Activated CD4-positive, alpha-beta T cell treated with anti-CD3 and anti-CD28 coated beads for 1 hour (primary cell): ENCODE data around the gene AGAP3.

ENCODE experiments used
- DNase-seq: peaks from one replicate; pipeline ENCODE4 v3.0.0-alpha.2; 2020

The AGAP3 gene

DNA sequence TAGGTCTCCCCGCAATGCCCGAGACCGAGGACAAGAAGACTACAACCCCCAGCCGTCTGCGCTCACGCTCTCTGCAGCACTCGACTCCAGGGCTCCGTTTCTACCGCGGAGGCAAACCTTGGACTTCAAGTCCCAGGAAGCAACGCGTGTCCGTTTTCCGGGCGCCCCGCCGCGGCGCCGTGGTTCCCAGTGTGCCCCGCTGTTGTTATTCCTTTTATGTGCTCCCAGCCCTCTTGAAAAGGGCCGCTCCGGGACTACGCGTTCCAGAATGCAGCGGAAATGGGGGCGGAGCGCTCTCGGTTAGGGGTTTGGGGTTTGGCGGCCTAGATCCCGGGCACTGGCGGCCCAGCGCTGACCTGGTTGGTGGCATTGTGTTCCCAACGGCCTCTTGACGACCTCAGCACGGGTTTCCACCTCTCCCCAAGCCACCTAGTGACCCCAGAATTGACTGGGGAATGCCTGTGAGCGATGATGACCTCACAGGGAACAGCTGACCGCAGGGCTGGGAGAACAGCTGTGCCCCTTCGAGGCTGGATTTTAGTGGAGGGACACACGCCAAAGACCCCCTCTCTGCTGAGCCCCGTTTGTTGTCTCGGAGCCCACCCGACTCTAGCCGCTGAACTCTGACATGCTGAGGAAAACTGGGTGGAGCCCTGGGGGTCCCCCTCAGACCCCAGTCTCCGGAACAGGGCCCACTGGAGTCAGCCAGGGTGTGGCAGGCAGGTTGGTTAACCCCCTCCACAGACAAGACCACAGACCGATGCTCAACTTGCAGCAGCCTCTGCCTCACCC lies 28.1 kb upstream of the AGAP3 start:
- DNase-seq, result peak; percentile 95

DNA sequence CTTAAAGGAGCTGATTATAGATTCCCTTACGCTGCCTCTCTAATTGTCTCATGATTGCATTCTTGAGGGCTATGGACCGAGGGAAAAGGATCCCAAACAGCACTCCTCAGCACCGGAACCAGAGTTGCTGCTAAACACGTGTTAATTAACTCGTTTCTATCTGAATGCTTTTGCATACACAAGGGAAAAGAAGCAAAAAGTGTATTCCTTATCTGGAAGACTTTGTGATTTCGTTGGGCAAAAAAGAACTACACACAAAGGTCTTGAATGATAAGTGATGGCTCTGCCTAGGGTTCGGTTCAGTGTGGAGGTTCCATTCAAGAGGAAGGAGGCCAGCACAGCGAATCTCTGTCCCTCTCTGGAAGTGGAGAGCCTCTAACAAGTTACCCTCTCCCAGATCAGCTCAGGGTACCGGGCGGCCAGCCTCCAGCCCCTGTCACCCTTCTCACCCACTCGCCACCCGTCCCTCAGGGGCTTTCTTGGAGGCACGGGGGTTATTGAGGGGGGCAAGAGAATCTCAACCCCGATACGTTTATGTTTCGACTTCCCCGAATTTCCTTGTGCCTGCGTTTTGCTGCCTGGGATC lies 27.4 kb upstream of the AGAP3 start:
- no peak for DNase-seq

DNA sequence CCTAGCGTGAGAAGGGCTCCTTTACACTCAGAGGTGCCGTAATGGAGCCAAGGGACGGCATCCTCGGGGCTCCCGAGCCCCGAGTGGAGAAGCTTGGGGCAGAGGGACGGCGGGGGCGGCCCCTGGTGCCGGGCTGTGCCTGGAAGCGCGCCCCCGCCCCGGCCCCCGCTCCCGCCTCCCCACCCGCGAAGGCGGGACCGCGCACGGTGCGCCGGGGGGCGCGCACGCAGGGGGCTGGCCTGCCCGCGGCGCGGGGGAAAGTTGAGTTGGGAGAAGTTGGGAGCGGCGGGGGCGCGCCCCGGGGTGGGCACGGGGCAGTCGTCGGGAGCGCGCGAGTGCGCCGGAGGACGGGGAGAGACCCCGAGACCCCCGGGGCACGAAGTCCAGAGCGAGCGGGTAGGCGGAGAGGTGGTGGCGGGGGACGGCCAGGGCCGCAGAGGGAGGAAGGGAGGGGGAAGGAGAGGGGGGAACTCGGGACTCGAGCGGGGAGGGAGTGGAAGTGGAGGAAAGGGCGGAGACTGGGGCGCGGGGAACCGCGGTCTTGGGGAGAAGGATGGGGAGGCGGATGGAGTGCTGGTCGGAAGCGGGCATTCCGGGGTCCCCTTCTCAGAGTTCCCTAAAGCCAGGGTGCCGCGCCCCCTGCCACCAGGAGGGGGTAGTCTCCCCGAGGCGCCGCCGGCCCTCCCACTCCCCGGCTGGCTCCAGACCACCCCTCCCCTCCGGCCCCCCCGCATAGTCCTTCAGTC lies 26.7 kb upstream of the AGAP3 start, which contains the start of gene SLC4A2:
TSS of gene SLC4A2 (plus strand) at position 223 of the 746 bp plus-strand sequence. CDS start 2,399 bp downstream, outside the sequence.
- peak; percentile 58 for DNase-seq

DNA sequence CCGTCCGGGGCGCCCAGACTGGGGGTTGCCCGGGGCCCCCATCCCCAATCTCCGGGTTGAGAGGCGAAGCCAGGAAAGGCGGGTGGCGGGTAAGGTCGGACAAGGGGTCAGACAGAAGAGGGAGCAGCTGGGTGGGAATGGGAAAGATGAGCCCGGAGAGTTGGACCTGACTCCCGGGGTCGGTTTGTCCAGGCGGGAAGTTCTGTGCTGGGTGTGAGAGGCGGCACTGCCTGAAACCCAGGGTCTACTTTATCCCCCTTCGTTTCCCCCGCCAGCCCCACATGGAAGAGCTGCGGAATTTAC lies 26.2 kb upstream of the AGAP3 start:
- DNase-seq, result no peak

DNA sequence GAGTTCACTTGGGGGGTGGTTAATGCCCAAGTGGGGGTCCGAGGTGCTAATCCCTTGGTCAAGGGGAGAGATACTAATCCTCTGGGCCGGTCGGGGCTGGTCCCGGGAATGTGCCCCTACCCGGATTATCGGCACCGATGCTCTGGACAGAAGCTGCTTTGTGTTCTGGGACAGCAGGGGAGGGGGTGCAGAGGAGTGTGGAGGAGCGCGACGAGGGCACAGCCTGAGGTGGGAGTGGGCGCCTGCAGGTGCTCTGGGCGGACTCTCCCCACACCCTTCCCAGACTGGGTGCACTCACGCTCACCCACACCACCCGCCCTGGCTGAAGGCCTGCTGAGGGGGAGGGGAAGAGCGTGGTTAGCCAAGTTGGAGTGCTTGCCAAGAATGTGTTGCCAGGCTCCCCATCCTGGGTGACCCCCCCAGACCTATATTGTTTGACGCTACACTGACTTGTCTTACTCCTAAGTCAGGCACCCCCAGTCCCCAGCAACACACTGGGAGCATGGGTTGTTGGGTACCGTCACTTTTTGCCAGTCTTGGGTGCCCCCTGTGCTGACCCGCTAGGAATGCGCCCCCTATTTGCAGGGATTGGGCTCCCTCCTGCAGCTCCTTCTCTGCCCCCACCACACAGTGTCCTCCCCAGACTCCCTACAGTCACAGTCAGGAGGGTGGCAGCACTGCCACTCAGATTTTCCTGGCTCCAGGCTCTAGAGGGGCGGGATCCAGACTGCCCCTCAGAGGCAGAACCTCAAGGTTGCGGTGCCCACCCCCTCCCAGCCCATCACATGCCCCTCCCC lies 25.7 kb upstream of the AGAP3 start:
- DNase-seq, result no peak

DNA sequence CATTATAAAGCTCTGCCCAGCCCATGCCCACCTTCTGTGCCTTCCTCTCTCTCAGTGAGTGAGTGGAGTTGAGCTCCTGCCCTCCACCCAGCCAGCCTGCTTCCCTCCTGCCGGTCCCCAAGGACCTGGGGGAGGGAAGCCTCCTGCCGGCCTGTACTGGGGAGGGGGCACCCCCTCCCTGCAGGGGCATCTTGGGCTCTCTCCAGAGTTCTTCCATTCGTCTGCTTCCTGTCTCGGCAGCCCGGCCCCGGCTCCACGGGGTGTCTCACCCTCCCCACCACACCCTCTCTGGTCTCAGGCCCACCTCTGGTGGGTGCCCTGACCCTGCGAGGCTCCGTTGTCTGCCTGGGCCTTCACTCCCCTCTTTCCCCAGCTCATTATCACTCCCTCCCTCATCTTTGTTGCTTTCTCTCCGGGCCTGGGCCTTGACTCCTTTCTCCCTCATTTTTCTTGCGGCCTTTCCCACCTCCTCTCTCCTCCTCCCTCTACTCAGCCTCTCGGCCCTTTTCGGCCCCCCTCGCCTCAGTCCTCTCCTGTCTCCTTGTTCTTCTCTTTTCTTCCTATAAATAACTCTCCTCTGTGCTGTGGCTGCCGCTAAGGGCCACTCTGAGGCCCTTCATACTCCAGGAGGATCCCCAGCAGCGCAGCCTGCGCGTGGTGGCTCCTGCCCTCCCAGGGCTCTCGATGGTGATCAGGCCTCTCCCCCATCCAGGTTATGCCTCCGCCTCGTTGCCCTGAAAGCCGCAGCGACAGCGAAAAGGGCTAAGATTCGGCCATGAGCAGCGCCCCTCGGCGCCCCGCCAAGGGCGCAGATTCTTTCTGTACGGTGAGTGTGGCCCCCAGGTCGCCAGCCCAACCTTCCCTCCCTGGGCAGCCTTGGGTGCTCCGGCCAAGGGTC lies 24.8 kb upstream of the AGAP3 start:
- no peak for DNase-seq

DNA sequence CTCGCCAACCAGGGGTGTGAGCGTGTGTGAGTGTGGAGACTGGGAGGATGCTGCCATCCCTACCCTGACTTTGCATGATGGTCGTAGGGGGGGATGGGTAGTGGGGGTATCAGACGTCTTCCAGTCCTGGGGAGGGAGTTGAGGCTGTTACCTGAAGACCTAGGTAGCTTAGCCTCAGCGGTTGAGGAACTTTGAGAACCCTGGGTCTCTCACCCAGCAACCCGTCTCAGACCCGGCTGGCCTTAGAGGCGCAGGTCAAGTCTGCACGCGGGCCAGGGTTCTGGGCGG lies 24.2 kb upstream of the AGAP3 start:
- DNase-seq, result no peak

DNA sequence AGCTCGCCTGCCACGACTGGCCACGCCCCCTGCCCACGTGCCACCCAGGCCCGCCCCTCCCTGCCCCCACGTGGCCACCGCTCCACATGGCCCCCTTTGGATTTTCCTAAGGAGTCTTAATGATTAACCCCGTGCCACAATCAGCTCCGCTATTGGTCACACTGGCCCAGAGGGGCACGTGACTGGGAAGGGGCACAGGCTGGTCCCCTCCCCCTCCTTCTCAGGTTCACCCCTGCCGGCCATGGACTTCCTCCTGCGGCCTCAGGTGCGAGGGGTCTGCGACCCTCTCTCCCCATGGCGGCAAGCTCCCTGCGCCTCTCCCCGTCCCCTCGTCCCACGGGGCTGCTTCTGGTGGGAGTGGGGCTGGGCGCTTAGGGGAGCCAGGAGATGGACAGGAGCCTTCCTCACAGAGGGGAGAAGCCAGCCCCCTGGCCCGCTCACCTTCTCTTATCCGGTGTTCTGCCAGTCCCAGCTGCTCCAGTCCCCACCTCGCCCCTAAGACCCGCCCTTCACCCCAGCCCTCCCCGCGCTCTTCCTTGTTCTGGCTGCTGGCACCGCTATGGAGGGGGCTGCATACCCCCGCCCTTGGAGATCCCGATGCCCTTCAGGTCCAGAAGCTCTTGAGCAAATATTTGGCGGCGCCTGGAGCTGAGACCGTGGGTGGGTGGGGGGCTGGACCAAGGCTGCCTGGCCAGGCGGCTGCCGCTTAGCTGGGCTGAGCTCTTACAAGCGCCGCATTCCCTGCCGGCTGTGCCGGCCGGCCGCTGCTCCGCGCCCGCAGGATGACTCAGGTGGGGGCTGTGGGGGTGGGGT lies 23.7 kb upstream of the AGAP3 start:
- no peak for DNase-seq

DNA sequence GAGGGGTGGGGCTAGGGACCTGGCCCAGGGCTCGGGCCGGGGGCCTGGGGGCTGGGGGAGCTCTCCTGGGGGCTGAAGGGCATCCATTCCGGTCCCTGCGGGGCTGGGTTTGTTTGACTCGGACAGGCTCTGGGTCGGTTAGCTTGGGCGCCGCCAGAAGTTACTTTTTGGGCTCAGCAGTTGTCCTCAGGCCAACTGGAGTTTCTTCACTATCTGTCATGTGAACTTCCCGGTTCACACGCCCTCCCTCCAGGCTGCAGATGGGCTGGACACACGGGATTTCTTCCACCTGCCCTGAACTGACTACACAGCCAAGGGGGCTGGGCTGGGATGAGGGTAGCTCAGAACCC lies 23.1 kb upstream of the AGAP3 start:
- no peak for DNase-seq

DNA sequence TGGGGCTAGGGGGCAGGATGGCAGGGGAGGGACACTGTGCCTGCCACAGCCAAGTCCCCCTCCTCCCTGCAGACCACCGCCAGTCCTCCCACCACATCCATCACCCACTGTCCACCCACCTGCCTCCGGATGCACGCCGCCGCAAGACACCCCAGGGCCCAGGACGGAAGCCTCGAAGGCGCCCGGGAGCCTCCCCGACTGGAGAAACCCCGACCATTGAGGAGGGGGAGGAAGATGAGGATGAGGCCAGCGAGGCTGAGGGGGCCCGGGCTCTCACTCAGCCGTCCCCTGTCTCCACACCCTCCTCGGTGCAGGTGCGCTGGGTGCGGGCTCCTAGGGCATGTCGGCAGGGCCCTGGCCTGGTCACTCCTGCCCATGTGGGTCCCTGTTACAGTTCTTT lies 21.8 kb upstream of the AGAP3 start:
- no peak for DNase-seq

DNA sequence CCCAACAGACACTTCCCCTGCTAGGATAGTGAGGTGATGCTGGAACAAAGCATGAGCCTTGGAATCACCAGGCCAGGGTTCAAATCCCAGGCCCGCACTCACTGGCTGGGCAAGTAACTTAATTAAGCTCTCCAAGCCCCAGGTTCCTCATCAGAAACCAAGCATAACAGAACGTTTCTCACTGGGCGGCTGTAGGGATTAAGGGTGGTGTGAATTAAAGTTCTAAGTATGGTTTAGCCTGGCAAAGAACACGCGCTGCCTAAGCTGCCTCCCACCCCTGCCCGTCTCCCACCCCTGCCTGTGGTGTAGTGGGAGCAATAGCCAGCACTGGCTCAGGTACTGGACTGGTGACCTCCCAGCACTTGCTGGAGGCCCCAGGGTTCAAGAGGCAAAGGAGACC lies 21.3 kb upstream of the AGAP3 start:
- no peak for DNase-seq

DNA sequence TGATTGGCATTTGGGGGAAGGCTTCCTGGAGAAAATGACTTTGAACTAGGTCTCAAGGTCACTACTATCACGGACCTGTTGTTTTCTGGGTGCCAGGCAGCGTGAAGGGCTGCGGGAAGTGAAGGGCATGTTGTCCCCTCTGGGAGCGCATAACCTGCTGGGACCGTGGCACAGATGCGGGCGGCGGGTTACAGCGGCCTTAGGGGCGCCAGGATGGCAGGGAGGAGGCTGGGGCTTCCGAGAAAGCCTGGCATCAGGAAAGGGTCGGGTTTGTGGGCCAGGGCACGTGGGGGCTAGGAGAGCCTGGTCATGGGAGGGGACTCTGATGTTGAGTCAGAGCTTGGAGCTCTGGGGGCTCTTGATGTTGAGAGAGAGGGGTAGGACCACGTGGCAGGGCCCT lies 20.8 kb upstream of the AGAP3 start:
- no peak for DNase-seq

DNA sequence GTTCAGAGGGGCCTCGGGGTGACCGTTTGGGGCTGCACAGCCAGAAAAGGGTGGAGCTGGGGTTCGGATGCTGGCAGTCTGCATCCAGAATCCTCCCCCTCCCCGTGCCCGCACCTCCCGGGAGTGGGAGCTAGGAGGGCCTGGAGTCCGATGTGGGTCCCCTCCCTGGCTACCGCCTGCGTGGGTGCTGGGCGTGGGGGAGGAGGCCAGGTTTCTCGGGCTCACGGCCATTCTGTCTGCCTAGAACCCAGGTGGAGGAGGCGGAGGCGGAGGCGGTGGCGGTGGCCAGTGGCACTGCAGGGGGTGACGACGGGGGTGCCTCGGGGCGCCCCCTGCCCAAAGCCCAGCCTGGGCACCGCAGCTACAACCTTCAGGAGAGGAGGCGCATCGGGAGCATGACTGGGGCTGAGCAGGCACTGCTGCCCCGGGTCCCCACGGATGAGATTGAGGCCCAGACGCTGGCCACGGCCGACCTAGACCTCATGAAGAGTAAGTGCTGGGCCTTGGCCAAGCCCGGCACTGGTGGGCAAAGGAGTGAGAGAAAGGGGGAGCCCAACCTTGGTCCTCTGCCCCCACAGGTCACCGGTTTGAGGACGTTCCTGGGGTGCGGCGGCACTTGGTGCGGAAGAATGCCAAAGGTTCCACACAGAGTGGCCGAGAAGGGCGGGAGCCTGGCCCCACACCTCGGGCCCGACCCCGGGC lies 19.9 kb upstream of the AGAP3 start:
- no peak for DNase-seq

DNA sequence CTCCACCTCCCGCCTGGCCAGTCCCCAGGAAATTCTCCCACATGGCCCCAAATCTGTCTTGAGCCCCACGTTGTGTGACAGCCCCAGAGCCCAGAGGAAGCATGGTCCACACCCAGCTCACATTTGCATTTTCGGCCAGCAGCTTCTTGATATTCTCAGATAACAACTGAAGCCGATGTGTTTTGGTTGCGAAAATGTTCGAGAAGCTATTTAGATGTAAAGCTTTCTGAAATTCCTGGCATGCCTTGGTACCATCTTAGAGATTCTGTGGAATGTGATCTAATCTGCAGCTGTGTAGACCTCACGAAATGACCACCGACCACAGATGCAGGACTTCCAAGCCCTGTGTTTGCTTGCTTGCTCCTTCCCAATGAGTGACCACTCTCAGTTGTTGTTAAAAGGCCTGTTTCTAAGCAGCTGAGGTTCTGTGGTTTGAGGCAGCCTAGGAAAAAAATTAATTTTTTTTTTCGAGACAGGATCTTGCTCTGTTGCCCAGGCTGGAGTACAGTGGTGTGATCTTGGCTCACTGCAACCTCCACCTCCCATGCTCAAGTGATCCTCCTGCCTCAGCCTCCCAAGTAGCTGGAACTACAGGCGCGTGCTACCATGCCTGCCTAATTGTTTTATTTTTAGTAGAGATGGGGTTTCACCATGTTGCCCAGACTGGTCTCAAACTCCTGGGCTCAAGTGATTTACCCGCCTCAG lies 18.1 kb upstream of the AGAP3 start:
- DNase-seq, result no peak

DNA sequence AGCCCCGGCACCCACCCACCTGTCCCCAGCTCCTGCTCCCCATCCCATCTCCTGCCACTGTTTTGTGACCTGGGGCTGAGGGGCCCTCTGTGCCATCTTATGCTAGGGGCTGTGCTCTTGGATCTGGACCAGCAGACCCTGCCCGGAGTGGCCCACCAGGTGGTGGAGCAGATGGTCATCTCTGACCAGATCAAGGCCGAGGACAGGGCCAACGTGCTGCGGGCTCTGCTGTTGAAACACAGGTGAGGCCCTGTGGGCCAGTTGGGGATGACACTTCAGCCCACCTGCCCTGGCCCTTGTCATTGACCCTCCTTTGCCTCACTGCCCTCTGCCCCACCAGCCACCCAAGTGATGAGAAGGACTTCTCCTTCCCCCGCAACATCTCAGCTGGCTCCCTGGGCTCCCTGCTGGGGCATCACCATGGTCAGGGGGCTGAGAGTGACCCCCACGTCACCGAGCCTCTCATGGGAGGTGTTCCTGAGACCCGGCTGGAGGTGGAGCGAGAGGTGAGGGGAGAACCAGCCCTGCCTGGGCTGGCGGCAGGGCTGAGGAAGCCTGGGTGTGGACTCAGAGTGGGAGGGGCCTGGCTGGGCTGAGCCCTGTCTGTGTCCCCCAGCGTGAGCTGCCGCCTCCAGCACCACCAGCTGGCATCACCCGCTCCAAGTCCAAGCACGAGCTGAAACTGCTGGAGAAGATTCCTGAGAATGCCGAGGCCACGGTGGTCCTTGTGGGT lies 16.3 kb upstream of the AGAP3 start:
- DNase-seq, result no peak

DNA sequence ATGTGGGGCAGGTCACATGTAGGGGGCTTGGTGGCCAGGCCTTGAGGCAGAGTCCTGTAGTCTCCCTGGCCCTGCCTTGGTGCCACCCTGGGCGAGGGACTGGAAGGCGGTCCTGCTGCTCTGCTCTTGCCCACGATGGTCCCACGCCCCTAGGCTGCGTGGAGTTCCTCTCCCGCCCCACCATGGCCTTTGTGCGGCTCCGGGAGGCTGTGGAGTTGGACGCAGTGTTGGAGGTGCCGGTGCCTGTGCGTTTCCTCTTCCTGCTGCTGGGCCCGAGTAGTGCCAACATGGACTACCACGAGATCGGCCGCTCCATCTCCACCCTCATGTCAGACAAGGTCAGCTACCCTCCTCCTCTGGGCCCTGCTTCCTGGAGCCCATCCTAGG lies 15.7 kb upstream of the AGAP3 start:
- no peak for DNase-seq

DNA sequence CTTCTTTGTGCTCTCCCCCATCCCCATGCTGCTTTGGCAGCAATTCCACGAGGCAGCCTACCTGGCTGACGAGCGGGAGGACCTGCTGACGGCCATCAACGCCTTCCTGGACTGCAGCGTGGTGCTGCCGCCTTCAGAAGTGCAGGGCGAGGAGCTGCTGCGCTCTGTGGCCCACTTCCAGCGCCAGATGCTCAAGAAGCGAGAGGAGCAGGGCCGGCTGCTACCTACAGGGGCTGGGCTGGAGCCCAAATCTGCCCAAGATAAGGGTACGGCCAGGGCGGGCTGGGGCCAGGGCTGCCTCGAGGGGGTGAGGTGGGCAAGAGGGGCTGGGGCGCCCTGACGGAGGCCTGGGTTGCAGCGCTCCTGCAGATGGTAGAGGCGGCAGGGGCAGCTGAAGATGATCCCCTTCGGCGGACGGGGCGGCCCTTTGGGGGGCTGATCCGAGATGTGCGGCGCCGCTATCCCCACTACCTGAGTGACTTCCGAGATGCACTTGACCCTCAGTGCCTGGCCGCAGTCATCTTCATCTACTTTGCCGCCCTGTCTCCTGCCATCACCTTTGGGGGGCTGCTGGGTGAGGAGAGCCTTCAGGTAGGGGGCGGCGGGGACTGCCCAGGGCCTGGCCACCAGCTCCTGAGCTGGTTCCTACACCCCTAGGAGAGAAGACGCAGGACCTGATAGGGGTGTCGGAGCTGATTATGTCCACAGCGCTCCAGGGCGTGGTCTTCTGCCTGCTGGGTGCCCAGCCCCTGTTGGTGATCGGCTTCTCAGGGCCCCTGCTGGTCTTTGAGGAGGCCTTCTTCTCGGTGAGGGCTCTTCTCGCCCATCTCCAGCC lies 15.0 kb upstream of the AGAP3 start:
- no peak for DNase-seq

DNA sequence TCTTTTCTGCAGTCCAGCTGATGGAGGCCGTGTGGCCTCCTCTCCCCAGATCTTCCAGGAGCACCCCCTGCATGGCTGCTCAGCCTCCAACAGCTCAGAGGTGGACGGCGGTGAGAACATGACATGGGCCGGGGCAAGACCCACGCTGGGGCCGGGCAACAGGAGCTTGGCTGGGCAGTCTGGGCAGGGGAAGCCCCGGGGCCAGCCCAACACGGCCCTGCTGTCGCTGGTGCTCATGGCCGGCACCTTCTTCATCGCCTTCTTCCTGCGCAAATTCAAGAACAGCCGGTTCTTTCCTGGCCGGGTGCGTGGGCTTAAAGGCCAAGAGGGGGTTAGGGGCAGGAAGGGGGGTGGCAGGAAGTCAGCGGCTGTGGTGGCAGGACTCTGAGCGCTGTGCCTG lies 12.3 kb upstream of the AGAP3 start:
- no peak for DNase-seq
